Activated CD4-positive, alpha-beta T cell treated with anti-CD3 and anti-CD28 coated beads for 48 hours (primary cell): ENCODE results near the gene KIAA0319L.

Experiments used
- DNase-seq: peaks from one replicate; pipeline ENCODE4 v3.0.0-alpha.2; 2020

The KIAA0319L gene

DNA sequence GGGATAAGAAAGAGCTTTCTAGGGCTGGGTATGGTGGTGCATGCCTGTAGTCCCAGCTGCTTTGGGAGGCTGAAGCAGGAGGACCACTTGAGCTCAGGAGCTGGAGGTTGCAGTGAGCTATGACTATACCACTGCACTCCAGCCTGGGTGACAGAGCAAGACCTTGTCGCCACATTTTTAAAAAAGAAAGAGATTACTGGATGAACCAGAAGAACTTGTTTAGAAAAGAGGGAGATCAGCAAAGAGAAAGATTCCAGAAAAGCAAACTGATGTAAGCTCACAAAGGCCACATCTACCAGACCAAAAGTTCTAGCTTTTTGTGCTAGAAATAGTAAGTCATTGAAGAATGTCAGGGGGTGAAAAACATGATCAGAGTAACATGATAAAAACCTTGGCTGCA is 117.6 kb downstream of the KIAA0319L start:
- DNase-seq: no peak

GRCh38 chr1:35437200-35437599 is 120.0 kb downstream of the KIAA0319L start:
- DNase-seq: no peak

DNA sequence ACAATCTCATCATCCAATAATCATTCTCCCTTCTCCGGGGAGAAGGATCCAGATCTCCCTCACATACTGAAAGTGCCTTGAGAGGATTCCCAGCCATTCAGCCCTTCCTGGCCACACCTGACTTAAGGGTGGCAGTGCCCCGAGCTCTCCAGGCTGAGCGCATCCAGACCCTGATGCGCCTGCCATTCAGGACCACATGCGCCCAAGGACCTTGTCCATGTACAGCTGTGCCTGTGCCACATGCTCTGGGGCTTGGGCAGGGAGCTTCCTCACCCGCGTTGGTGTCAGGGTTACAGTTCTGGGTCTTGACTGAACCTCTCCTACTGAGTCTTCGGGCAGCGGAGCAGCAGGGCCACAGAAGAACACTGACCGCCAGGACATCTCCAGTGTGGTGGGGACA is 121.1 kb downstream of the KIAA0319L start:
- no peak for DNase-seq

DNA sequence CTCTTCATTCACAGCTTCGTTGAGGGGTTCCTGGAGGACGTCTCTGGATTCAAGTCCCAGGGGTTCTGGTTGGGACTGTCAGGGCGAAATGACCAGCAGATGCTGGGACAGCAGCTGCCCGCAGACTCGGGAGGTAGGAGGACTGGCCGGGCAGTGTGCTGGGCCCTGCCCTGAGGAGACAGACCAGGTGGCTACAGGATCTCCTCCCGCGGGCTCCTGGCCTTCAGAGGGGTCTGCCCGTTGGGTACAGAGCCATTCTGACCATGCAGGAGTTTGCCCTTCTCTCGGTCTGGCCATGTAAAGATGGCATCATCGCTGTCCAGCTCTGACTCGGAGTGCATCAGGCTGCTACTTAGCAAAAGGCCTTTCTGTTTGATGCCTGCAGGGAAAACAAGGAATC is 122.5 kb downstream of the KIAA0319L start:
- DNase-seq: no peak

GRCh38 chr1:35433714-35434113 is 123.5 kb downstream of the KIAA0319L start:
- no peak for DNase-seq

- DNase-seq: no peak
Observed at GRCh38 chr1:35432231-35432630, 125.0 kb downstream of the KIAA0319L start.

GRCh38 chr1:35431173-35431599 is 126.0 kb downstream of the KIAA0319L start:
- DNase-seq: no peak

- no peak for DNase-seq
Observed at GRCh38 chr1:35430762-35431161, 126.4 kb downstream of the KIAA0319L start.

DNA sequence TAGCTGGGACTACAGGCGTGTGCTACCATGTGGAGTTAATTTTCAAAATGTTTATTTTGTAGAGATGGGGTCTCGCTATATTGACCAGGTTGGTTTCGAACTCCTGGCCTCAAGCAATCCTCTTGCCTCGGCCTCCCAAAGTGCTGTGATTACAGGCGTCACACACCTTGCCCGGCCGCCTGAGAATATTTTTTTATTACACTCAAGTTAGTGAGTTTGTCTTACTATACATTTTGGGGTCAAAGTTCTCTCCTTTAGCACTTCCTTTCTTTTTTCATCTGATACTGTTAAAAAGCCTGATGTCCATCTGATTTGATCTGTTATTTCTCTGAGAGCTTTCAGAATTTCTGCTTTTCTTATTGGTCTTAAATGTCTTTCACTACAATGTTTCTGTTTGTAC is 128.8 kb downstream of the KIAA0319L start:
- no peak for DNase-seq

DNA sequence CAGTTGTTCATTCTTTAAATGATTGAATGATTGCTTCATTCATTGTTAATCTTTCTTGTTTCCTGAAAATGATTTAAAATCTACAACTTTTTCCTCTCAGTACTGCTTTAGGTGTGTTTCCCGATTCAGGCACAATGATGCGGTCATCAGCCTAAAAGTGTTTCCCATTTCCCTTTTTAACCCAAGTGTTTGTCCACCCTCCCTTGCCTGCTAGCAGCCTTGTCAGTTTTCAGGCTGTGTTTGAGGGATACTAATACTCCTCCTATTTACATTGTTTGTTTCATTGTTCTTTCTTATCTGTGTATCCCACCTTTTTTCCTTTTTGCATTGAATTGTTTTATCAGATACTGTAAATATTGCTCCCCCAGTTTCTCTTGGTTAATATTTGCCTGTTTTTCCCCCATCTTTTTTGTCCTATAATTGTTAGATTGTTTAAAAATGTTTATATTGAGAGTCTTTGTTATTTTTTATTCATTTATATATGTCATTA is 131.1 kb downstream of the KIAA0319L start:
- no peak for DNase-seq

- no peak for DNase-seq
Observed at GRCh38 chr1:35408925-35409324, 148.3 kb downstream of the KIAA0319L start.

DNA sequence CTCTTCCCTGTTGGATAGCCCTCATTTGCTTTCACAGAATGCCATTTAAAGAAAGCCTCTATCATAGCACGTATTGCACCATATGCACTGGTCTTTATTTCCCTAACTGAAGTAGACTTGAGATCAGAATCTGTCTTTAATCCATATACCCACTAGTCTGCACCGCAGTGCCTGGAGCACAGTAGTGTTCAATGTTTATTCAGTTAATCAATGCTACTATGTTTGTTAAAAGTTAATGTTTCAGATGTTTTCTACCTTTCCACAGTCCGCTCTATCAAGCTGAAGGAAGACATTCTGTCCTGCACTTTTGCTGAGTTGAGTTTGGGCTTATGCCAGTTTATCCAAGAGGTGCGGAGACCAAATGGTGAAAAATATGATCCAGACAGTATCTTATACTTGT is 149.5 kb downstream of the KIAA0319L start:
- DNase-seq: no peak

- no peak for DNase-seq
Observed at GRCh38 chr1:35406103-35406502, 151.1 kb downstream of the KIAA0319L start.

GRCh38 chr1:35401049-35401448 is 156.2 kb downstream of the KIAA0319L start:
- no peak for DNase-seq

DNA sequence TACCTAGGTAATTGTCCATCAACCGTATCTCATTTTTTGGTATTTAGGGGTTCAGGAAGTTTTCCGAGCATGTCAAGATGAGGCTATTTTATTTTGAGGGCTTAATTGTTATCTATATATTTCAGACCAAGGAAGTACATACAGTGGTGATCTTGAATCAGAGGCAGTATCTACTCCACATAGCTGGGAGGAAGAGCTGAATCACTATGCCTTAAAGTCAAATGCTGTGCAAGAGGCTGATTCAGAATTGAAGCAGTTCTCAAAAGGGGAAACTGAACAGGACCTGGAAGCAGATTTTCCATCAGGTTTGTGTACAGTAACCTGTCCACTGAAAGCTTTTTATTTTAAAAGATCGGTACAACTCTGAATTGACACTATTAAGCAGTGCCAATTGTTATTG is 158.5 kb downstream of the KIAA0319L start:
- no peak for DNase-seq

GRCh38 chr1:35394386-35394785 is 162.8 kb downstream of the KIAA0319L start:
- no peak for DNase-seq

GRCh38 chr1:35390600-35391494 is 166.4 kb downstream of the KIAA0319L start:
- DNase-seq: no peak

DNA sequence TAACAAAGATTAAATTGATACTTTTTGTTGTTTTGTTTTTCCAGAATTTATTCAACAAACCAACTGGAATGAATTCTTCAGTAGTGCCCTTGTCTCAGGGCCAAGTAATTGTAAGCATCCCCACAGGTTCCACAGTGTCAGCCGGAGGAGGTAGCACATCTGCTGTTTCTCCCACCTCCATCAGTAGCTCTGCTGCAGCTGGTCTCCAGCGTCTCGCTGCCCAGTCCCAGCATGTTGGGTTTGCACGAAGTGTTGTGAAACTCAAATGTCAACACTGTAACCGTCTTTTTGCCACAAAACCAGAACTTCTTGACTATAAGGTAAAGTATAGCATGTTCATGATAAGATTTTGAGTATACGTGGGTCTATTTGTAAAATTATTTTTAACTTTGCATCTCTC is 170.2 kb downstream of the KIAA0319L start:
- no peak for DNase-seq

DNA sequence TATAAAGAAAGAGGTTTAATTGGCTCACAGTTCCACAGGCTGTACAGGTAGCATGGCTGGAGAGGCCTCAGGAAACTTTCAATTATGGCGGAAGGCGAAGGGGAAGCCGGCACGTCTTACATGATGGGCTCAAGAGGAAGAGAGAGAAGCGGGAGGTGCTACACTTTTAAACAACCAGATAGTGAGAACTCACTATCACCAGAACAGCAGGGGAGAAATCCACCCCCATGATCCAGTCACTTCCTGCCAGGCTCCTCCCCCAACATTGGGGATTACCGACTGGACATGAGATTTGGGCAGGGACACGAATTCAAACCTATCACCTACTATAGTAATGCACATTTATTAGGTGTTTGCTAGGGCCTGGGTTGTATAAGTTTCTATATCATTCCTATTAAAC is 170.9 kb downstream of the KIAA0319L start:
- no peak for DNase-seq
